Measurements from ENCODE around the gene FRS2. TPM values are rescaled to one million over a fixed set of nuclear protein-coding genes. Genes with fewer than 3 reads are reported as not detected.

Gene FRS2
- total RNA-seq, 2 donors from 2014 or later: 39.5 to 65.6 TPM

DNA sequence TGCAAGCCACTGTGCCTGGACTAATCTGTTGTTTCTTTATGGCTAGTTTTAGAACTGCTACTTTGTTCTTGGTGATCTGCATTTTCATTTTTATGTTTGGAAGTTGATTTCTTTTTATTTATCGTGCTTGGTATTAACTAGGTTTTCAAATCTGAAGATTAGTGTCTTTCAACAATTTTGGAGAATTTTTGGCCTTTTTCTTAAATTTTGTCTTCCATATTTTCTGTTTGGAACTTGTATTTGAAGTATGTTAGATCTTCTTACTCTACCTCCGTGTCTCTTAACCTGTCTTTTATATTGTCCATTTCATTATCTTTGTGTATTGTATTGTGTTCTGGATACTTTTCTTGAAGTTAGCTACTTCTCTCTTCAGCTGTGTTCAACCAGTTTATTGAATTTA is 9.5 kb downstream of the FRS2 start:
- no peaks in the 10 kb centered on the region for H3K27me3 ChIP-seq (replicated peaks; ENCODE audit: insufficient read depth)
- H3K4me1 ChIP-seq (replicated peaks): no peaks in the 10 kb centered on the region
- no peak for DNase-seq (ENCODE audit: low spot score)
- no peaks in the 10 kb centered on the region for H3K9me3 ChIP-seq
- H3K36me3 ChIP-seq: no peaks in the 10 kb centered on the region
- H3K4me3 ChIP-seq: no peak overlapping the region
- no peak for TF ChIP-seq POLR2A (IDR thresholded peaks at IDR 0.05)
- TF ChIP-seq, protein P1, sequence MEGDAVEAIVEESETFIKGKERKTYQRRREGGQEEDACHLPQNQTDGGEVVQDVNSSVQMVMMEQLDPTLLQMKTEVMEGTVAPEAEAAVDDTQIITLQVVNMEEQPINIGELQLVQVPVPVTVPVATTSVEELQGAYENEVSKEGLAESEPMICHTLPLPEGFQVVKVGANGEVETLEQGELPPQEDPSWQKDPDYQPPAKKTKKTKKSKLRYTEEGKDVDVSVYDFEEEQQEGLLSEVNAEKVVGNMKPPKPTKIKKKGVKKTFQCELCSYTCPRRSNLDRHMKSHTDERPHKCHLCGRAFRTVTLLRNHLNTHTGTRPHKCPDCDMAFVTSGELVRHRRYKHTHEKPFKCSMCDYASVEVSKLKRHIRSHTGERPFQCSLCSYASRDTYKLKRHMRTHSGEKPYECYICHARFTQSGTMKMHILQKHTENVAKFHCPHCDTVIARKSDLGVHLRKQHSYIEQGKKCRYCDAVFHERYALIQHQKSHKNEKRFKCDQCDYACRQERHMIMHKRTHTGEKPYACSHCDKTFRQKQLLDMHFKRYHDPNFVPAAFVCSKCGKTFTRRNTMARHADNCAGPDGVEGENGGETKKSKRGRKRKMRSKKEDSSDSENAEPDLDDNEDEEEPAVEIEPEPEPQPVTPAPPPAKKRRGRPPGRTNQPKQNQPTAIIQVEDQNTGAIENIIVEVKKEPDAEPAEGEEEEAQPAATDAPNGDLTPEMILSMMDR (IDR thresholded peaks at IDR 0.05): no peak
- no peak for TF ChIP-seq POLR2AphosphoS5 (IDR thresholded peaks at IDR 0.05)
- 97% methylated on average over 2 of the region's 2 CpGs for WGBS
- intact Hi-C loops (cut with DNase I): loop anchor here (10.0 kb wide), 1 partner anchor 55 kb away; no protein-coding TSS in a partner anchor
- H3K27ac ChIP-seq: no peak overlapping the region

DNA sequence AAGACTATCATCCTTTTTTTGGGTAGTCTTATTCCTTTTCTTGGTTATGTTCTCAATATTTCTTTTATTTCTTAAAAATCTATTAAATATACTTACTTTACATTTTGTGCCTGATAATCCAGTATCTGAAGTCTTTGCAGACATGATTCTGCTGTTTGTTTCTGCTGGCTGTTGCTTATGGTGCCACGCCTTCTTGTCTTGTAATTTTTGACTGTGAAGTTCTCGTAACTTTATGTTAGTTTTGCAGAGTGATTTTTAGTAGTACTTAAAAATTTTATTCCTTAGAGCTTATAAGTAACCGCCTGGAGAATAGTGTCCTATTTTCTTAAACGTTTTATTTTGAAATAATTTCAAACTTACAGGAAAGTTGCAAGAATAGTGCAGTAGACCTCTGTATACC is 10.5 kb downstream of the FRS2 start:
- Histone ChIP-seq H3K4me3 (no peak overlapping the region), H3K36me3 (no peaks in the 10 kb centered on the region), H3K27me3 (replicated peaks; ENCODE audit: insufficient read depth) (no peaks in the 10 kb centered on the region), H3K9me3 (no peaks in the 10 kb centered on the region), H3K27ac (no peak overlapping the region), H3K4me1 (replicated peaks) (no peaks in the 10 kb centered on the region)
- 94% methylated on average over 4 of the region's 4 CpGs for WGBS
- intact Hi-C loops (cut with DNase I): no loop called here
- TF ChIP-seq, protein P1 (IDR thresholded peaks at IDR 0.05): no peak
- no peak for TF ChIP-seq POLR2AphosphoS5 (IDR thresholded peaks at IDR 0.05)
- TF ChIP-seq POLR2A (IDR thresholded peaks at IDR 0.05): no peak
- DNase-seq (ENCODE audit: low spot score): no peak

DNA sequence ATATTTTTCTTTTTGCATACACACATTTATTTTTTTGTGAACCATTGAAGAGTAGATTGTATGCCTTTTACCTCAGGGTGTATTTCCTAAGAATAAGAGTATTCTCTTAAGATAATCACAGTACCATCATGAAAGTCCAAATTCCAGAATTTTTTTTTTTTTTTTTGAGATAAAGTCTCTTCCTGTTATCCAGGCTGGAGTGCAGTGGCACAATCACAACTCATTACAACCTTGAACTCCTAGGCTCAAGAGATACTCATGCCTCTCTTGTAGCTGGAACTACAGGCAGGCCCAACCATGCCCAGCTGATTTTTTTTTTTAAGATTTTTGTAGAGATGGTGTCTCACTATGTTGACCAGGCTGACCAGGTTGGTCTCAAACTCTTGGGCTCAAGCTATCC is 10.9 kb downstream of the FRS2 start:
- Histone ChIP-seq H3K27ac (no peak overlapping the region), H3K4me3 (no peak overlapping the region), H3K27me3 (replicated peaks; ENCODE audit: insufficient read depth) (no peaks in the 10 kb centered on the region), H3K36me3 (no peaks in the 10 kb centered on the region), H3K9me3 (no peaks in the 10 kb centered on the region), H3K4me1 (replicated peaks) (no peaks in the 10 kb centered on the region)
- no peak for TF ChIP-seq POLR2A (IDR thresholded peaks at IDR 0.05)
- TF ChIP-seq POLR2AphosphoS5 (IDR thresholded peaks at IDR 0.05): no peak
- TF ChIP-seq, protein P1 (IDR thresholded peaks at IDR 0.05): no peak
- DNase-seq (ENCODE audit: low spot score): no peak
- intact Hi-C loops (cut with DNase I): no loop called here

DNA sequence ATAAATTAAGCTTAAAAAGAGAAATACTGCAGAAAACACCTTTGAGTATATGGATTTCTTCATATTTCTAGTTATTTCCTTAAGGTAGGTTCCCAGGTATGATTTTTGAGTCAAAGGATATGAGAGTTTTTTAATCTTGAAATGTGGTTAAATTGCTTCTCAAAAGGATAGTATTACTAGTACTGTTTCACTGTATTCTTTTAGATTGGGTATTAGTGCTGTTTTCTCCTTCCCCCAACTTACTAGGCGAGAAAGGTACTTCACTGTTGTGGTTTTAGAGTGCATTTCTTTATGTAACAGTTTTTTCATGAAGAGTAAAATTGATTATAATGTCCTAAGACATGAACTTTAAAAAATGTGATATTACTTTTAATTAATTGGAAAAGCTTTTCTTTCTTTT is 13.5 kb downstream of the FRS2 start:
- H3K36me3 ChIP-seq: no peaks in the 10 kb centered on the region
- intact Hi-C loops (cut with DNase I): no loop called here
- H3K9me3 ChIP-seq: no peaks in the 10 kb centered on the region
- WGBS: 96% methylated on average over 1 of the region's 1 CpG
- no peaks in the 10 kb centered on the region for H3K27me3 ChIP-seq (replicated peaks; ENCODE audit: insufficient read depth)
- H3K4me1 ChIP-seq (replicated peaks): no peaks in the 10 kb centered on the region
- no peak overlapping the region for H3K27ac ChIP-seq
- TF ChIP-seq, protein P1 (IDR thresholded peaks at IDR 0.05): no peak
- no peak for TF ChIP-seq POLR2AphosphoS5 (IDR thresholded peaks at IDR 0.05)
- TF ChIP-seq POLR2A (IDR thresholded peaks at IDR 0.05): no peak
- DNase-seq (ENCODE audit: low spot score): no peak
- no peak overlapping the region for H3K4me3 ChIP-seq

DNA sequence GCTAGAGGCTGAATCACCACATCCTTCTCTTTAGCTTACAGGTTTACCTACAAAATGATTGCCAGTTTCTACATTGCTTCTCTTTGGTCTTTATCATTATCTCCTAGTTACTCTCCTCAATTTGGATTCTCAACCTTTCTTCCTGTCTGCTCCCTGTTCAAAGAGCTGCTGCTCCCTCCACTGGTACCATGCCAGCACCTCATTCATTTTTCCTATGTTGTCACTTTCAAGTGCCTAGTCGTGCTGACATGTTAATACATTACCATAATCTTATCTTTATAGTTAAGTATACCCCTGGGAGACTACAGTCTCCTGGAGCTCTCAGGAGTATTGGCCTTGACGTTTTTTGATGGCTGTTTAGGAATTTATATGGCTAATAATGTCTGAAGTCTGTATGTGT is 14.2 kb downstream of the FRS2 start:
- H3K9me3 ChIP-seq: no peaks in the 10 kb centered on the region
- no peaks in the 10 kb centered on the region for H3K4me1 ChIP-seq (replicated peaks)
- no peak overlapping the region for H3K27ac ChIP-seq
- no peaks in the 10 kb centered on the region for H3K27me3 ChIP-seq (replicated peaks; ENCODE audit: insufficient read depth)
- WGBS: 28% methylated on average over 2 of the region's 2 CpGs
- H3K36me3 ChIP-seq: no peaks in the 10 kb centered on the region
- no peak overlapping the region for H3K4me3 ChIP-seq
- intact Hi-C loops (cut with DNase I): no loop called here
- DNase-seq (ENCODE audit: low spot score): no peak
- TF ChIP-seq POLR2A (IDR thresholded peaks at IDR 0.05): no peak
- no peak for TF ChIP-seq POLR2AphosphoS5 (IDR thresholded peaks at IDR 0.05)
- TF ChIP-seq, protein P1 (IDR thresholded peaks at IDR 0.05): no peak

Measured in prostate gland (tissue), 2 donors.